ENCODE results near the gene IKZF2. TPM values are rescaled to one million over a fixed set of nuclear protein-coding genes. Genes with fewer than 3 reads are reported as not detected.

IKZF2 gene
- total RNA-seq, 1 experiment from 2014 or later = 3.0 TPM

DNA sequence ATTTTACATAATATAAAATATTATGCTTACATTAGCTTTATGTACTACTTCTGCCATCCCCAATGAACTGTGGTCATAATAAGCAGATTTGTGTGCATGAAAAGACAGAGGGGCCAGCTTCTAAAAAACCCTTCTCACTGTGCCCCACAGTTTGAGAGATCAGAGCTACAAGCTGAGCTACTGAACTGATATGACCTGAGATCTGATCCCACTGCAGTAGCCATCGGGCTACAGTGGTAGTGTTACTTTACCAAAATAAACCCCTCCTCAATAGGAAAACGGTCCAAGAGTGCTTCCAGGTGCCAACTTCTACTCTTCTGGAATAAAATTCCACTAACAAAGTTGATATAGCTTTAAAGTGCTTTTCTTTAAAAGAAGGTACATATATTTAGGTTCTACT is 43.1 kb downstream of the IKZF2 start:
- H3K4me3 Mint-ChIP-seq = no peak overlapping the region
- peak overlapping the region in 1 of 3 experiments; percentile 17; a peak in 1 of 7 replicates for H3K27ac Mint-ChIP-seq
- Histone ChIP-seq H2BK12ac (ENCODE audit: insufficient read length, low read depth, low read length) (no peak overlapping the region), H2AK5ac (ENCODE audit: insufficient read length, low read length) (no peak overlapping the region), H3K14ac (ENCODE audit: insufficient read depth, low read length) (no peak overlapping the region), H2BK5ac (ENCODE audit: insufficient read length, low read length) (no peak overlapping the region), H3K23ac (ENCODE audit: insufficient read length, low read depth, low read length) (no peak overlapping the region), H3K23me2 (ENCODE audit: insufficient read length, low read depth, low read length, poor library complexity, severe bottlenecking) (no peaks in the 10 kb centered on the region), H4K20me1 (ENCODE audit: control insufficient read depth, insufficient read depth, insufficient read length) (no peaks in the 10 kb centered on the region), H3K4me1 (ENCODE audit: insufficient read depth, low read length) (peaks cover 2% of the 10 kb centered on the region; the same call in 1 of the 2 replicates), H3K56ac (ENCODE audit: insufficient read length, low read depth, low read length) (no peak overlapping the region), H3K79me1 (ENCODE audit: insufficient read depth, low read depth, low read length, poor library complexity, severe bottlenecking) (no peaks in the 10 kb centered on the region), H2AFZ (ENCODE audit: low read length) (no peak overlapping the region), H3K27ac (ENCODE audit: insufficient read length, low read depth, low read length) (no peak overlapping the region), H3K9me3 (ENCODE audit: control insufficient read depth, low read depth, low read length) (no peaks in the 10 kb centered on the region), H3K79me2 (ENCODE audit: insufficient read depth, low read length) (no peaks in the 10 kb centered on the region), H3K4me2 (ENCODE audit: insufficient read depth, insufficient read length, low read length) (no peak overlapping the region), H2BK20ac (ENCODE audit: low read depth, low read length, poor library complexity, severe bottlenecking) (no peak overlapping the region), H2BK120ac (ENCODE audit: low read depth, low read length, poor library complexity, severe bottlenecking) (no peak overlapping the region), H4K8ac (replicated peaks; ENCODE audit: insufficient read length, low read depth, low read length) (no peak overlapping the region), H2BK15ac (ENCODE audit: low read depth, low read length) (no peak overlapping the region), H4K5ac (ENCODE audit: insufficient read length, low read depth, low read length) (no peak overlapping the region), H3K27me3 (ENCODE audit: insufficient read depth, low read length) (no peaks in the 10 kb centered on the region), H4K91ac (ENCODE audit: insufficient read length, low read depth, low read length) (no peak overlapping the region), H3K4ac (ENCODE audit: low read depth, low read length) (no peak overlapping the region), H3T11ph (ENCODE audit: low read length) (no peak overlapping the region), H3K9ac (ENCODE audit: extremely low read depth, insufficient read length, low read length) (no peak overlapping the region), H3K18ac (ENCODE audit: insufficient read length, low read depth, low read length) (no peak overlapping the region)
- H3K4me1 Mint-ChIP-seq = peaks cover 0 to 8% of the 10 kb centered on the region in 2 experiments; a peak in 2 of 4 replicates
- no CpG with 5 or more reads among the region's 2 CpGs for WGBS (ENCODE audit: extremely low coverage, insufficient read length, low lambda C conversion rate)
- no peak for DNase-seq
- no peaks in the 10 kb centered on the region for H3K36me3 Mint-ChIP-seq (ENCODE audit: insufficient read depth in 1 of 3, low read depth in 3 of 3)
- no peaks in the 10 kb centered on the region for H3K27me3 Mint-ChIP-seq (ENCODE audit: low read depth)
- TF ChIP-seq, protein P1, sequence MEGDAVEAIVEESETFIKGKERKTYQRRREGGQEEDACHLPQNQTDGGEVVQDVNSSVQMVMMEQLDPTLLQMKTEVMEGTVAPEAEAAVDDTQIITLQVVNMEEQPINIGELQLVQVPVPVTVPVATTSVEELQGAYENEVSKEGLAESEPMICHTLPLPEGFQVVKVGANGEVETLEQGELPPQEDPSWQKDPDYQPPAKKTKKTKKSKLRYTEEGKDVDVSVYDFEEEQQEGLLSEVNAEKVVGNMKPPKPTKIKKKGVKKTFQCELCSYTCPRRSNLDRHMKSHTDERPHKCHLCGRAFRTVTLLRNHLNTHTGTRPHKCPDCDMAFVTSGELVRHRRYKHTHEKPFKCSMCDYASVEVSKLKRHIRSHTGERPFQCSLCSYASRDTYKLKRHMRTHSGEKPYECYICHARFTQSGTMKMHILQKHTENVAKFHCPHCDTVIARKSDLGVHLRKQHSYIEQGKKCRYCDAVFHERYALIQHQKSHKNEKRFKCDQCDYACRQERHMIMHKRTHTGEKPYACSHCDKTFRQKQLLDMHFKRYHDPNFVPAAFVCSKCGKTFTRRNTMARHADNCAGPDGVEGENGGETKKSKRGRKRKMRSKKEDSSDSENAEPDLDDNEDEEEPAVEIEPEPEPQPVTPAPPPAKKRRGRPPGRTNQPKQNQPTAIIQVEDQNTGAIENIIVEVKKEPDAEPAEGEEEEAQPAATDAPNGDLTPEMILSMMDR (conservative IDR thresholded peaks at IDR 0.05) = no peak
- H3K9me3 Mint-ChIP-seq = no peaks in the 10 kb centered on the region
